GM15510 (cell line): ENCODE results near the gene CDK11A.
A peak's percentile ranks its signal among the peaks of the same experiment; 100 is the strongest.

Experiments
- POLR2A ChIP-seq: IDR thresholded peaks from 3 replicates; pipeline ENCODE4 v1.6.1; 2011; ENCODE audit warnings: borderline replicate concordance; ENCODE audit not compliant: insufficient read length; ENCODE audit errors: extremely low read depth

CDK11A gene

DNA sequence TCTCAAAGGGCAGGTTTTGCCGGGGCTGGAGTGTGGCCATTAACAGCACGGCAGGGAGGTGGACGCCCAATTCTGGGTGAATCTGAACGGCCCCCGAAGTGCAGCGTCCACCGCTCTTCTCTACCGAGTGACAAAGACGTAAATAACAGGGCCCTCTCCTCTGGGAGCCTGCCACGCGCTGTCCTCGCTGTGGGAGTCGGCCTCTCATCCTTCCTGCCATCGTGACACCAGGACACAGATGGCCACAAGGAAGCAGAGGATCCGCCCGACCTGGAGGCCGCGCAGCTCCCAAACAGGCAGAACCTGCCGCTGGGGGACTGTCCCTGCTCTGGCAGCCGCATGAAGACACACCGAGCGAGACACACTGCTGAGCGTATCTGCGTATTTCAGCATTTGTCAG is 53.3 kb downstream of the CDK11A start:
- no peak for TF ChIP-seq POLR2A

DNA sequence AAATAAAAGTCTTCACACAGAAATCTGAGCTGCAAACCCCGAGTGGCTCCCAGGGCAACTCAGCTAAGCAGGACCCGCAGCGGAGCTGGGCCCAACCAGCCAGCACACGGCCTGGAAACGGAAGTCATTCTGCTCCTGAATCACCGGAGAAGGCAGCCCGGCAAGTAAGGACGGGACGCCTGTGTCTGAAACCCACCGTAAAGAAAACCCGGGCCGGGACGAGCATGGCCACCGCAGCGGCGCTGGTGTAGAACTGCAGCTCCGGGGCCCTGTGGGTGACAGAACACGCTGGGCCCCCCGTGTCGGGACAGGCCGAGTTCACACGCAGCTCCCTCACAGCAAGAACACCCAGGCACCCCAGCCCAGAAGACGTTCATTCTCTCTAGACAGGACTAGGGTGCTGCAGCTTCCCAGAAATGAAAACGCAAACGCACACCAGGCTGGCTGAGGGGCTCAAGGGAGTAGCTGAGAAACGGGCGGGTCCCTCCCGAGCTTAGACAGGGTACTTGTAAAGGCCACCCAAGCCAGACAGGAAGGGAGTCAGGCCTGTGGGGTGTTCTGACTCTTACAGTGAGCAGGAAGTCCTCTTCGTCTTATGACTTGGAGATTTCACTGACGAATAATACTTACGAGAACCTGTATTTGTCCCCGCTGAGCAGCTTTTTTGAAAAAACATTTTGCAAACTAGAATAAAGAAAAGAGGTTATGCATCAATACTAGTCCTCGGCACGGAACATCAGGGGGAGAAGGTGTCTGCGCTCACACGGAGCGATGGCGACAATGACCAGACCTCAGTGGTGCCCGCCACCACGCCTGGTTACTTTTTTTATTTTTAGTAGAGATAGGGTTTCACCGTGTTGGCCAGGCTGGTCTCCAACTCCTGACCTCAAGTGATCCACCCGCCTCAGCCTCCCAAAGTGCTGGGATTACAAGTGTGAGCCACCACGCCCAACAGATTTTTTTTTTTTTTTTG is 54.4 kb downstream of the CDK11A start:
- TF ChIP-seq POLR2A, result no peak

DNA sequence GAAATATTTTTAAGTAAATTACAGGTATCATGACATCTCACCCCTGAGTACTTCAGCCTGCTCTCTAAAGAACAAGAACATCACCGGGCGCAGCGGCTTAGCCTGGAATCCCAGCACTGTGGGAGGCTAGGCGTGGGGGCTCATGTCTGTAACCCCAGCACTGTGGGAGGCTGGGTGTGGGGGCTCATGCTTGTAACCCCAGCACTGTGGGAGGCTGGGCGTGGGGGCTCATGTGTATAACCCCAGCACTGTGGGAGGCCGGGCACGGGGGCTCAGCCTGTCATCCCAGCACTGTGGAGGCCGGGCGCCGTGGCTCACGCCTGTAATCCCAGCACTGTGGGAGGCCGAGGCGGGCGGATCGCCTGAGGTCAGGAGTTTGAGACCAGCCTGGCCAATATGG is 57.6 kb downstream of the CDK11A start:
- TF ChIP-seq POLR2A, result no peak

DNA sequence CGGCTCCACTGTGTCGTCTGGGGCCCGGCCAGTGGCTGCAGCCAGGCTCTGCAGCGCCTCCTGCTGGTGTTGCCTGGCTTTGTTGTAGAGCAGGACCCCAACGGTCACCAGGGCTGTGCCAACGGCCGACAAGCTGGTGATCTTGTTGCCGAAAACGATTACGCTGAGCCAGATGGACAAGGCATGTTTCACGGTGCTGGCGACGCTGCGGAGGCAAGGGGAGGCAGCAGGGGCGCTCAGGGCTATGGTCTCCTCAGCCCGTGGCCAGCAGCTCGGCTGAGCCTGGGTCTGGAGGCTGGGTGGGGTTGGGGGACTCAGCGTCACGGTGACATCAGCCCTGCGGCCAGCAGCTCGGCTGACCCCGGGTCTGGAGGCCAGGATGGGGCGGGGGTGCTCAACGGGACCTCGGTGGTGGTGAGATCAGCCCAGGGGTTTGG is 58.3 kb downstream of the CDK11A start:
- no peak for TF ChIP-seq POLR2A

DNA sequence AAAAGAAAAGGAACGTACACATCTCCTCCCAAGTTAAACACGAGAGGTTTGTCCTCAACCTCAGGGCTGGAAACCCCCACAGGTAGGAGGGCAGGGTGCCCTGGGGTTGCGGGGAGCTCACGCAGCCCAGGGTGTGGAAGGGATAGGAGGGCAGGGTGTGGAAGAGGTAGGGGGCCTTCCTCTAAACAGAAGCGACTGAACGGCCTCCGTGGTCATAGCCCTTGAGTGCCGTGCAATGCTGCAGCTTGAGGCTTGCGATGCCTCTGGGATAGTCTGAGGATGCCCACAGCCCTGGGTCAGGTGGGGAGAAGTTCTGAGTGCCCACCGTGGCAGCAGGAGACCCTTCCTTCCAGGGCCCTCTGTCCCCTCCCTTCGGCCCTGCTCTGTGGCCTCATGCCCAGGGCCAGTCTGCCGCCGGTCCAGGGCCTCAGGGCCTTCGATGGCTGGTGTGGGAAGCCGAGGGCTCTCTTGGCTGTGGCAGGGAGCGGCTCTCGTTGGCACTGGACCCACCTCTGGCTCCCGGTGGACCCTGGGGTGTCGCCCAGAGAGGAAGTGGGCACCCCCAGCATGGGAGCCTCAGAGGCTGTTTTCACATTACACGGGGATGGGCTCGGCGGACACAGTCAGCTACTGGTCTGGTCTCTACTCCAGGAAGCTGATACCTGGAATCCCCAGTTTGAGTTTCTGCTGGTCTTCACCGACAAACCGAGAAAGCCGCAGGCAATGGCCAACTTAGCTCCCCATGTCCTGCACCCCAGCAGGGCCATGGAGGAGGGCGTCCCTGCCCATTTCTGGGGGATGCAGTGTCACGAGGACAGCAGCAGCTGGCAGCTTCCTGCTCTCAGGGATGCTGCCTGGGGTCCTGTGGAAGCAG is 59.0 kb downstream of the CDK11A start:
- TF ChIP-seq POLR2A, result no peak

DNA sequence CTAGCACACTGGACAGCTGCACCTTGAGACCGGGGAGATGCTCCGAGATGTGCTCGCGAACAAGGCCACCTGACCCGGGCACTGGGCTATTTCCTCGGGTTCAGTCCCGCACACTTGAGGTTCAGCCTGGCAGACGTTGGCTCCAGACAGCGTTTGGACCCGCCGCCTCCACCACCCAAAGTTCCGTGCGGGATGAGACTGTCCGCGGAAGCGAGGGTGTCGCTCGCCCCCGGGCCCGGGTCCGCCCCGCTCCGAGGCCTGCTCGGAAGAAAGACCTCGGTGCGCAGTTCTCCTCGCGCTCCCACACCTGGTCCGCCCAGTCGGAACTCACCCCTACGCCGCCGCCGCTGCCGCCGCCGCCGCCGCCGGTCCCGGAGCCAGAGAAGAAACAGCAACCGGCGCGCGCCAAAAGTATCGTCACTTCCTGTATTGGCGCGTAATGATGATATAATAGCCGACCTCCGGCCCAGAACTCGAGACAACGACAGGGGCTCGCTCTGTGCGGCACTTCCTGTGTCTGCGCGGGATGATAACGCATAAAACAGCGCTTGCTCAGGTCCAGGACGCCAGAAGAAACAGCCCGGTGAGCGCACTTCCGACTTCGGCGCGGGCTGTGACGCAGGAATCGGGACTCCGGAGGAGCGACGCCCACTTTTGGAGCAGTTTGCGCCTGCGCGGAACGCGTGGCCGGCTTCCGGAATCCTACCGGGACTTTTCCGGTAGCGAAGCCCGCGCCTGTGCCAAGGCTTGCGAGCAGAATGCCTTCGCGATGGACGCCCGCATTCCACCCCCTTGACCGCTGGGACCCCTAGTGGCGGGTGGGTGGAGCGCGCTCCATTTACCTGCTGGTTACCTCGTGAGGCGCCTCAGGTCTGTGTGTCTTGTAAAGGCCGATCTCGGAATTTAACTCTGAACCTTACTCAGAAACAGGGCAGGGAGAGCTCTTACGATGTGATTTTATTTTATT is 65.3 kb downstream of the CDK11A start, which contains the start of gene CDK11B:
TSS of gene CDK11B (minus strand) at position 422 of the 967 bp plus-strand sequence. CDS start 1,519 bp downstream, outside the sequence.
- TF ChIP-seq POLR2A, result peak; percentile 24
